ENCODE data around the gene RSPO4.

RSPO4 gene

DNA sequence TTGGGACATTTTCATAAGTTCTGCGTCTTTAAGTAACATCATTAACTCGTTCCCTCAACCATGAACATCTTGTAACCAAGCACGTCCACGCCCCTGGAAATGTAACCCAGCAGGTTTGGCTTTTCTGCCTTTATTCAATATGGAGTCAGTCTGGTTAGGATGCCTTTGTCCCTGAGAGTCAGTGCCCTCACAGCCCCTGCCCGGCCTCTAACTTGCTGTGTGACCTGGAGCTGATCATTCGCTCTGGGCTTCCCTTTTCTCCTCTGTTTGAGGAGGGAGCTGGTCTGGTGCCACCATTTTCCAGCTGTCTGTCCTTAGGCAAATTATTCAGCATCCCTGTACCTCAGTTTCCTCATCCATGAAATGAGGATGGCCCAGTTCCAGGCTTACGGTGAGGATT is 59.5 kb downstream of the RSPO4 start:
- no peak for DNase-seq (ENCODE audit: low read depth in 2 of 2)

DNA sequence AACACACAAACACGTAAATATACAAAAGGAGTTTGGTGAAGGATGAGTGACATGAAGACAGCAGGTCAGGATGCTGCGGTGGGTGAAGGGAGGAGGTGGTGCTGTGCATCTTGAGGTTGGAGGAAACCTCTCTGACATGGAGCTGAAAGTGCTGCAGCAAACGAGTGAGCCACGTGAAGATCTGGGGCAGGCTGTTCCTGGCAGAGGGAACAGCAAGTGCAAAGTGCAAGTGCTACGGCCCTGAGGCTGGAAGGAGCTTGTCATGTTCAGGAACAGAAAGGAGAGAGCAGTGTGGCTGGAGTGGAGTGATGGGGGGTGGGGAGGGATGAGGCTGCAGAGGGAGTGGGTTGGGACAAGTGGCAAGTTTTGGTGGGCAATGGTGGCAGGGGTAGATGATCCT is 61.2 kb downstream of the RSPO4 start:
- DNase-seq (ENCODE audit: low read depth in 2 of 2): no peak

- DNase-seq (ENCODE audit: low read depth in 2 of 2): no peak
Measured at GRCh38 chr20:939606-940005, 62.5 kb downstream of the RSPO4 start.

DNA sequence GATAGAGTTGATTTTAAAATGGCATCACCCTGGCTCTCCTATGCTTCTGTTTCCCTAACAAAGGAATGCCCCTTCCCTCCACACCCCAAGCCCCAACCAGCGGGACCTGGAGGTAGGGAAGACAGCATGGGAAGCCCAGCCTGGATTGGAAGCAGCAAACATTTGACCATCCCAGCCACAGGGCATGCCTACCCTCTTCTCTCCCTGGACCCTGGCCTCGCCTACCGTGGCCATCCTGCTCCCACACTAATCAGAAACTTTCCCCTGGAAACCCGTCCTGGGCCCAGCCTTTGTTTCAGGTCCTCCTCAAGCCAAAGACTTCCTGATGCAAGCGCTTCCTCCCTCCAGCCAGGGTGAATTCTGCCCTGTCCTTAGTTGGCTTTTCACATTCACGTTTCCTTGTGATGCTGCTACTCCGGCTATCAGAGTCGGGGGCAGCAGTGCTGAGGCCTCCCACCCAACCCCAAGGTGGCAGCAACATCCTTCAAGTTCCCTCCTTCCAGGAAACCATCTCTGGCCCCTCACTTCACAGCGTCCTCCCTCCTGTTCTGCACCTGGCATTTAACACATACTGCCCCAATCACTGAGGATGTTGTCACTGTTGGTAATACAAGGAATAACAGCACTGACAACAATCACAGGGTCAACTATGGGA is 67.8 kb downstream of the RSPO4 start:
- no peak for DNase-seq (ENCODE audit: low read depth in 2 of 2)

DNA sequence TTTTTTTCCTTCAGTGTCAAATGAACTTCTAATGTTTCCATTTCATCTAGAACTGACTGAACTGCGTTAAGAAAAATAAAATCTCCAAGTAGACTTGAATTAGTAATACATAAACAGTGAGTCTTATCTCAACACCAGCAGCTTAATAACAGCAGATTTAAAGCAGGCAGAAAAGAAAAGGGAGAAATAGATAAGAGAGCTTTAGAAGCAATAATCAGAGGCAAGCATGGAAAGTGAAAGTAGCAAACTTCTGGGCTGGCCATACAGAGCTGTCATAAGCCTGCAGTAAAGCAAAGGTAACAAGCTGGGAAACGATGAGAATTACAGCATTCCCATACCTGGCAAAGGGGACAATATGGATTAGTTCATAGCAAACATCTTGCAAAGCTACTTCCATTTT is 69.1 kb downstream of the RSPO4 start:
- DNase-seq (ENCODE audit: low read depth in 2 of 2): no peak

DNA sequence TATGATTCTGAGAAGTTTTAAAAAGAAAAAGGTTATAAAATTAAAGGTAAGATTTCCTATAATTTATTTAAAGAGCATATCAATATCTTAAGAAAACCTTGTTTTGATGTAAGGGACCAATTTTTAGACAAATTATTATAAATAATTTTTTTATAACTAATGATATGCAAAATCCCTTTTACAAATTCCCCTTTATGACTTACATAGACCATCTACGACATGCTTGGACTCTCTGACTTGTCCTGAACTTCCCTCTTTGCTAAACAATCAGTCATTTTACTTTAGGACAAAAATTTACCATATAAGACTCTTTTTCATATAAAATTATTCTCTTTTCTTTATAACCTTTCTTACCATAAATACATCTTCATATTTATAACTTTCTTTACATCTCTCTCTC is 70.7 kb downstream of the RSPO4 start:
- DNase-seq (ENCODE audit: low read depth in 2 of 2): no peak

DNA sequence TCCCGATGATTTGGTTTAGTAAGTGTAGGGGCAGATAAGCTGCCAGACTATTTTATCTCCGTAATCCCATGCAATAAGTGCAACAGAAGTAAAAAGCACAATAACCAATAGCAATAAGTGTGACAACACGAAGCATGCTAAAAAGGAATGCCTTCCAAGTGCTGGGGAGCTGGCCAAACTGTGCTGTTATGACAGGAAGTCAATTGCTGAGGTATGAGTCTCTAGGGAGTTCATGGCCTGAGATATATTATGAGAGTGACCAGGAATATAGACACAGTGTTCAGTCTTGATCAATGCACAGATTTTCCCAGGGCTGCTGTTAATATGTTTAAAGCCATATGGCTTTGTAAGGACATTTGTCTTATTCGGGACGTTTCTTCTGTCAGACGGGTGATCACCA is 75.4 kb downstream of the RSPO4 start:
- no peak for DNase-seq (ENCODE audit: low read depth in 2 of 2)

GRCh38 chr20:925516-925915 is 76.6 kb downstream of the RSPO4 start:
- no peak for DNase-seq (ENCODE audit: low read depth in 2 of 2)

DNA sequence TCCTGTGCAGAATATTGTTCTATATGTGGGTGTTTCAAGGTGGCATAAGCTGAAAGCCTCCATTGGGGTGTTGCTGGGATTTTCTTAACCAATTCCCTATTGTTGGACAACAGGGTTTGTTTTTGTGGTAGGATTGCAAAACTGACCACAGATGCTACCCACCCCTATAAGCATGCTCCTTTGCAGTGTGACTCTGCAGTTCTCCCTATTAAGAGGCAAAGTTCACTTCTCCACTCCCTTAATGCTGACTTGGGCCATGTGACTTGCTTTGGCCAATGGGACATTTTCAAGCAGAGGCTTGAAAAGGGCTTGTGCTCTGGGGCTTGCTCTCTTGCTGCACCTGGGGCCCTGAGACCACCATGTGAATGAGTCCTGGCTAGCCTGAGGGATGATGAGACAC is 77.5 kb downstream of the RSPO4 start:
- no peak for DNase-seq (ENCODE audit: low read depth in 2 of 2)

GRCh38 chr20:922781-923180 is 79.3 kb downstream of the RSPO4 start:
- DNase-seq (ENCODE audit: low read depth in 2 of 2): no peak

GRCh38 chr20:921068-921467 is 81.0 kb downstream of the RSPO4 start:
- no peak for DNase-seq (ENCODE audit: low read depth in 2 of 2)

- DNase-seq (ENCODE audit: low read depth in 2 of 2): no peak
Measured at GRCh38 chr20:920311-920710, 81.8 kb downstream of the RSPO4 start.

- no peak for DNase-seq (ENCODE audit: low read depth in 2 of 2)
Measured at GRCh38 chr20:919491-919916, 82.6 kb downstream of the RSPO4 start.

GRCh38 chr20:917416-917815 is 84.7 kb downstream of the RSPO4 start:
- no peak for DNase-seq (ENCODE audit: low read depth in 2 of 2)

DNA sequence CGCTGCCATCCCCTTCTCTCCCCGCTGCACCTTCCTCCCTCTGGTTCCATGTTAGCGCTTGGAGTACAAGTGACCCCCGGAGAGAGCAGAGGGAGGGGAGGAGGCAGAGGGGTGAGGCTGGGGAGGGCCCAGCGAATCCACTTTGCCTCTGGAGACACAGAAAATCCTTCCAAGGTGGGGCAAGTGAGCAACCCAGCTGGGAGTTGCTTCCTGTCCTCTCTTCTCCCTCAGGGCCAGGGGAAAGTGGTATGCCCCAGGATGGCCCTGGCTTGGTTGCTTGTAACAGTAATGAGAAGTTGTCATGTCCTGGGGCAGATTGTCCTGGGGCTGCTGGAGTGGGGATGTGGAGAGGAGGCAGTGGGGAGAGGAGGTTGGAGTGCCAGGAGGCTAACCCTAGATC is 85.3 kb downstream of the RSPO4 start:
- DNase-seq (ENCODE audit: low read depth in 2 of 2): no peak

- no peak for DNase-seq (ENCODE audit: low read depth in 2 of 2)
Measured at GRCh38 chr20:916125-916799, 85.8 kb downstream of the RSPO4 start, which contains the start of gene ANGPT4. ANGPT4 (minus strand) TSS chr20:916334; CDS start chr20:916214, 120 bp downstream.

GRCh38 chr20:914727-915498 is 87.2 kb downstream of the RSPO4 start:
- DNase-seq (ENCODE audit: low read depth in 2 of 2): no peak

GRCh38 chr20:913306-913849 is 88.7 kb downstream of the RSPO4 start:
- no peak for DNase-seq (ENCODE audit: low read depth in 2 of 2)

DNA sequence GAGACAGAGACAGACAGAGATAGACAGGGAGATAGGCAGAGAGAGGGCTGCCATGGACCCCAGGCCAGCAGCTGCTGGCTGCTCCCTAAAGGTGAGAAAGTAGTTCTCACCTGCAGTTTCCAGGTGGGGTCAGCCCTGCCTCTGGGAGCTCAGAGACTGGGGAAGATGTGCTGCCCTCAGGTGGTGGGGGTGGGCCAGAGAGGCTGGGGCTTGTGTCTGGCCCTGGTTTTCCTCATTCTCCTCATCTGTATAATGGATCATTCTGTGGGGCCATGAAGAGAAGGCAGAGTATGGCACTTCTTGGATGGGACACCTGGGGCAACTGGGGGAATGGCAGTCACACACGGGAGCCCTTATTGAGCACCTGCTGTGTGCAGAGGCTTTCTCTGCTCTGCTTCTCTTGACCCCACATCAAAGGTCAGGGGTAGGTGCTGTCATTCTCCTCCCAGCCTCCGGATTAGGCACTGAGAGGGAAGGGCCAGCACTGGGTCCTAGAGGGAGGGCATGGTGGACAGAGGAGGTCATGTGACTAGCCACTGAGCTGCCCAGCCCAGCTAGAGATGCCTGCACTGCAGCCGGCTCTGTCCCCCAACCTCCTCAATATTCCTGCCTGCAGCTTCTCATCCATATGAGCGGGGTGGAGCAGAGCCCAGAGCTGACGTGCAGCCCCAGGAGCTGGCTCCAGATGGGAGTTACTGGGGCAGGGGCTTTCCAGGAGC is 90.1 kb downstream of the RSPO4 start:
- no peak for DNase-seq (ENCODE audit: low read depth in 2 of 2)

GRCh38 chr20:910870-911770 is 91.0 kb downstream of the RSPO4 start:
- DNase-seq (ENCODE audit: low read depth in 2 of 2): no peak
